COLO668 (cell line): Measurements from ENCODE around the gene TRAF7.
A peak's percentile ranks its signal among the peaks of the same experiment; 100 is the strongest.

Experiments
- DNase-seq: peaks from one replicate; lab custom pipeline; 2025; ENCODE audit not compliant: unreplicated experiment; lab: John Stamatoyannopoulos, UW

The TRAF7 gene

DNA sequence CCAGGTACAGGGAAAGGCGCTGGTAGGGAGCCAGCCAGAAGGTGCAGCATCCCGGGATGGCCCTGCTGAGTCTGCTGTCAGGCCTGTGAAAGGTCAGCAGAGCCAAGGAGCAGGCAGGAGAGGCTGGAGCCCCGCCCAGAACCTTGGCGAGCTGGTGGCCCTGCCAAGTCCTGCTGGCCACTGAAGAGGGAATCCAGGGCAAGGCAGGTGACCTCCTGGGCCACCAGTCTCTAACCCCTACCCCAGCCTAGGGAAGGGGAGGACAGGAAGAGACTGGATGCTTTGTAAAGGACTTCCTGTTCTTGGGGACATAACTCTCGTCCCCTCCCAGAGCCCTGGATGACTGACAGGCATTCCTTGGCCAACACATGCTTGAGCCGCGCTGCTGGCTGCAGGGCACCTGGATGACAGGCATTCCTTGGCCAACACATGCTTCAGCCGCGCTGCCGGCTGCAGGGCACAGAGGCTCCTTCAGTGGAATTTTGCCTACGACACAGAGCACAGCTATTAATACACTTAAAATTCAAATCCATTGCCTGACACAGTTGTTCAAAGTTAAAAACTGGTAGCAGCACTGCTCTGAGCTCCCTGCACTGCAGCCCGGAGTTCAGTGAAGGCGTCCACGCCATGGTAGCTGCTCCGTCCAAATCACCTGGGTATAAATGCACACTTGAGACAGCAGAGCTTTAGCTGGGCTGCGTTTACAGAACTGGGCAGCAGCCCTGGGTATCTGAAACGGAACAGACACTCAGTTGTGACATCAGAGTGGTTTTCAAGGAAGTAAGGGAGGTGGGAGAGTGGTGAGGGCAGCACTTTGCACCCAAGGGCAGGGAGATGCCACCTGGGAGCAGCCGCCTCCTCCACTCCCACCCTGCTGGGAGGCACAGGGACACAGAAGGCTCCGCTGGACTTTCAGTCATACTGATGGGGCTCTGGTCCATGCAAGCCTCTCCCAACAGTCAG, 57.1 kb downstream of the TRAF7 start:
- peak; percentile 32 for DNase-seq

DNA sequence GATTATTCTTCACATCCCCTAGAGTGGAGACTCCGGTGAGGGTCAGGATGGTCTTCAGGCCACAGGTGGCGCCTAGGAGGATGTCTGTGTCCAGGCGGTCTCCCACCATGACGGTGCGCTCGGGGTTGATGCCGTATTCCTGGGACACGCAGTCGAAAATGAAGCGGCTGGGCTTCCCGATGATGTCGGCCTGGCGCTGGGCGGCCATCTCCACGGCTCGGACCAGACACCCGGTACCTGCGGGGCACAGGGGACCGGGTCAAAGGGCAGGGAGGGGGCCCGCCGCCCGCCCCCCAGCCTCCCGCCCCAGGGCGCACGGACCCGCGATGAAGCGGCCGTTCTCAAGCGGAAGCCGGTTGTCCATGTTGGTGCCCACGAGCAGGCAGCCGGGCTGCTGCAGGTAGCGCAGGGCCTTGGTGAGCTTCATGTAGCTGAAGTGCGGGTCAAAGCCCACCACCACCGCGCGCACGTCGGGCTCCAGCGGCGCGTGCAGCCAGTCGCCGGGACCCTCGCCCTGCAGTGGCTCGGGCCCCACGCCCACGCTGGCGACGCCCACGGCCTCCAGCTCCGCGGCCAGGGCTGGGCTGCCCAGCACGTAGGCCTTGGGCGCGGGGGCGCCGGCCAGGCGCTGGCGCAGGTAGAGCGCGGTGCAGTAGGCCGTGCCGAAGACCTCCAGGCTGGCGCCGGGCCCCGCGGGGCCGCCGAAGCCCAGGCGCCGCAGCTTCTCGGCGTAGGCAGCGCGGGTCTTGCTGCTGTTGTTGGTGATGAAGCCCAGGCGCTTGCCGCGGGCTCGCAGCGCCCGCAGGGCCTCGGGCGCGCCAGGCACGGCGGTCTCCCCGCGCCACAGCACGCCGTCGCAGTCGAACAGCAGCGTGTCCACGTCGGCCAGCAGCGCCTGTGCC, 58.5 kb downstream of the TRAF7 start:
- peak; percentile 49 for DNase-seq

DNA sequence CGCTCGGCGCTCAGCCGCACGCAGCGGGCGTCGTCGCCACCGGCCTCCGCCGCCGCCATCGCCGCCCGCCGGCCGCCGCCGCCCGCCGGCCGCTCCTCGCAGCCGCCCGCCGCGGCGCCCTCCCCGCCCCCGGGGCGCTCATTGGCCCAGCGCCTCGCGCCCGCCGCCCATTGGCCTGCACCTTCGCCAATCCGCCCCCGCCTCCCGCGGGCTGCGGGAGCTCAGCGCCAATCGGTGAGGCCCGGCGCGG, 59.1 kb downstream of the TRAF7 start, which contains the start of gene PGP:
TSS of gene PGP (minus strand) at position 122 of the 250 bp plus-strand sequence. CDS start at position 59, 63 bp downstream.
- no peak for DNase-seq

DNA sequence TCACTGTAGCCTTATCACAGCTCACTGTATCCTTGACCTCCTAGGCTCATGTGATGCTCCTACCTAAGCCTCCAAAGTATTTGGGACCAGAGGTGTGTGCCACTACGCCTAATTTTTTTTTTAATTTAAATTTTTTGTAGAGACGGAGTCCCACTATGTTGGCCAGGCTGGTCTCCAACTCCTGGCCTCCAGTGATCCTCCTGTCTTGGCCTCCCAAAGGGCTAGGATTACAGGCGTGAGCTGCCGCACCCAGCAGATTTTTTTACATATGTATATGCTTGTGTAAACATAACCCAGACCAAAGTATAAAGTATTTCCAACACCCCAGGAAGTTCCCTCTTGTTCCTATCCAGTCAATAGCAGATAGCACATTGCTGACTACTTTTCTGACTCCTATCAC, 60.7 kb downstream of the TRAF7 start:
- DNase-seq: no peak

DNA sequence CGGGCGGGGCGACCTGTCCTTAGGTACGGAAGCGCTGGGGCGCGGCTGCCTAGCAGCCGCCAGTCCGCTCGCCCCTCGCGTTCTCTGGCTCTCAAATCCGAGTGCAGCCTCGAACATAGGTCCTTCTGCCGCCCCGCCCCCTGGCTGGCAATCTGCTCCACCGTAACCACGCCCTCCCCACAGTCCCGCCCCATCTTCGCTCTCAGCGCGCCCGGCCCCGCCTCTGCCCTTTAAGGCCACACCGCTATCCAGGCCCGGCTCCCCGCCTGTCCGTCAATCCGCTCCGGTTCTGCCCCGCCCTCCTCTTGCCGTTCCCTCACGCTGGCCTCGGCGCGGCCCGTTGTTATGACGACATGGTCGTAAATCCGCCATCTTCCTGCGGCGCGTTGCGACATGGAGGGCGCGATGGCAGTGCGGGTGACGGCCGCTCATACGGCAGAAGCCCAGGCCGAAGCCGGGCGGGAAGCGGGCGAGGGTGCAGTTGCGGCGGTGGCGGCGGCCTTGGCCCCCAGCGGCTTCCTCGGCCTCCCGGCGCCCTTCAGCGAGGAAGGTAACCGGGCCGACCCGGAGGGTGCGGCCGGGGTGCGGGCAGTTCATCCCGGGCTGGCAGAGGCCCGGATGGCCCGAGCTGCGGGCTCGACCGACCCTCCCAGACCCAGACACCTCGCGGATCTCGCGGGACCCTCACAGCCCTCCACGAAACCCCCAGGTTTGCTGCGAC, 67.8 kb downstream of the TRAF7 start, which contains the start of gene E4F1:
TSS of gene E4F1 (plus strand) at position 371 of the 721 bp plus-strand sequence. CDS start at position 394, 23 bp downstream.
- peak; percentile 99 for DNase-seq

DNA sequence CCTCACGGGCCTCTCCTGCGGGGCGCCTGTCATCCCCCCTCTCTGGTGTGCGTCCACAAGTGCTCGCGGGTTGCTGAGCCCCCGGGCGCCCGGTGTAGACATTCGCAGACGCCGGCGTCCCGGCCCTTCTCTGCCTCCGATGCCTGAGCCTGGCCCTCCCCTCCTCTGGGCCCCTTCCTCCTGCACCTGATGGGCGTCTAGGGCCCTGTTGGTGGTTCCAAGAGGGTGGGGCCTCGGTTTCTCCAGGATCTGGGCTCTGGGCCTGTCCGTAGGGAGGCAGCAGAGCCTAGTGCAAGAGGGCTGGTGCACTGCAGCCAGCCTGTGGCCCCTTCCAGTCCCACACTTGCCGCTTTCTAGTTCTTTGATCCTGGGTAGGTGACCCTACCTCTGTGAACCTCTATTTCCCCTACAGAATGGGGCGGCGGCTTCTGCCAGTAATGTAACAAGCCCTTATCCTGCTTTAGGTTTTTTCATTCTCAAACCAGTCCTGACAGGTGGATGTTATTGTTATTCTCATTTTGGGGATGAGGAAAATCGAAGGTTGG, 68.4 kb downstream of the TRAF7 start:
- peak; percentile 59 for DNase-seq

DNA sequence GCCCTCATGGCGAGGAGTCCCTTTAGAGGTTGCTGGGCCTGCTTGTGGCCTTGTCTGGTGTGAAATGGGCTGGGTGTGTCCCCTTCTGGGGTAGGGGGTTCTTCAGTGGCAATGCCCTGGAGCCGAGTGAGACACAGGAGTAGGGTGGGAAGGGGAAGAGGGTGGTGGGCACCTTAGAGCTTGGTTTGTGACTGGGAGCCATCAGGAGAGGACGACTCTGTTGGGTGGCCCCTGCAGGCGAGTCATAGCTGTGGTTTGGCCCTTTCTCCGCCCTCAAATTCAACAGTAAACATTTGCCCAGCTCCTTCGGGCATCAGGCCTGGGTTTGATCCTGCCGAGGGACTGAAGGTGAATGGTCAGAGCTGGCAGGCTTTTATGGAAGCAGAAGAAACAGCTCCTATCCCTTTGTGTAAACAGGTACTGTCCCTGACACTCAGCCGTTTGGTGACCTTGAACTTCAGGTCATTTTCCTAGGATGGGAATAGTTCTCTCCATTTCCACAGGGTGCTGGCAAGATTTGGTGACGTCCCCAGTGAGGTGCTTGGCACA, 70.7 kb downstream of the TRAF7 start:
- DNase-seq: peak; percentile 31

DNA sequence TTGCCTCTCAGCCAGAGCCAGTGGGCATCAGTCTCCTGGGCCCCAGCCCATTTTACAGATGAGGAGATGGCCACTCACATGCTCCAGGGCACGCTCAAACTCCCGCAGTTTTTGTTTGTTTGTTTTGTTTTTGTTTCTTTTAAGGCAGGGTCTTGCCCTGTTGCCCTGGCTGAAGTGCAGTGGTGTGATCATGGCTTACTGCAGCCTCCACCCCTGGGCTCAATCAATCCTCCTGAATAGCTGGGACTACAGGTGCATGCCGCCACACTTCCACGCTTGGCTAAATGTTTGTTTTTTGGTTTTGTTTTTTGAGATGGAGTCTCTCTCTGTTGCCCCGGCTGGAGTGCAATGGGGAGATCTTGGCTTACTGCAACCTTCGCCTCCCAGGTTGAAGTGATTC, 71.3 kb downstream of the TRAF7 start:
- no peak for DNase-seq
